K562 (cell line): ENCODE data around the gene DOCK1. TPM values are rescaled to one million over a fixed set of nuclear protein-coding genes. Genes with fewer than 3 reads are reported as not detected.

Source experiments
- ATAC-seq: fragments of 200-7000 bp; cut with Tn5 transposase; 3 replicates; pipeline ENCODE4 v1.9.1; 2020; ENCODE audit warnings: moderate library complexity
- BruUV-seq: library from RNA; stranded (reverse); fragments of 400-500 nt; replicated peaks from 2 replicates; lab custom pipeline; 2021; lab: Mats Ljungman, UMichigan
- CTCF ChIA-PET: fragments of 300-600 bp; formaldehyde crosslinking; extraction: SDS; loops from one replicate; lab custom pipeline; 2021; ENCODE audit warnings: low intra/inter-chr PET ratio; lab: Yijun Ruan, JAX
- POLR2A ChIA-PET: fragments of 300-600, 350-650 bp; sonication (Branson Sonifier 250); formaldehyde crosslinking; extraction: SDS; loops from one replicate; lab custom pipeline; 2021; ENCODE audit warnings: antibody characterized with exemption, inconsistent platforms; lab: Yijun Ruan, JAX
- DNase-seq, 4 experiments: peaks; one replicate each; pipeline versions ENCODE4 v3.0.0 to v3.0.0-alpha.2; 2011 to 2018; ENCODE audit warnings: low spot score in 3 of 4, mixed read lengths in 3 of 4; ENCODE audit errors: extremely low read depth in 1 of 4
- FAIRE-seq: peaks from 2 replicates; lab custom pipeline; 2011; peaks lifted over from hg19 to GRCh38; lab: Jason Lieb, UNC
- H2AFZ ChIP-seq: 2 replicates; pipeline ENCODE4 v1.6.0; 2011; ENCODE audit warnings: low read depth, low read length, control low read depth, inconsistent platforms
- H3K27ac ChIP-seq: fragments of 200-600 bp; 3 replicates; pipeline ENCODE4 v1.8.0; 2011; ENCODE audit warnings: low read depth, mild to moderate bottlenecking, control low read depth, inconsistent platforms, low read length, moderate library complexity, mixed read lengths; ENCODE audit errors: extremely low read depth
- H3K27me3 ChIP-seq, 2 experiments: fragments of 300-600 bp in 1 of 2; 2 replicates in 1 of 2; 3 replicates in 1 of 2; pipeline versions ENCODE4 v1.6.0 to v1.8.0; 2011; ENCODE audit warnings: inconsistent platforms in 2 of 2, low read length in 2 of 2, mild to moderate bottlenecking in 1 of 2, mixed read lengths in 1 of 2, moderate library complexity in 1 of 2; ENCODE audit not compliant: control insufficient read depth in 2 of 2, insufficient read depth in 2 of 2
- H3K36me3 ChIP-seq: fragments of 300-600 bp; 3 replicates; pipeline ENCODE4 v1.8.0; 2011; ENCODE audit warnings: mild to moderate bottlenecking, low read length, inconsistent platforms; ENCODE audit not compliant: control insufficient read depth, insufficient read depth
- H3K4me1 ChIP-seq, 2 experiments: fragments of 200-600 bp in 1 of 2; replicated peaks in 1 of 2; 2 replicates in 1 of 2; 3 replicates in 1 of 2; pipeline versions ENCODE4 v1.5.1 to v1.8.0; 2011; ENCODE audit warnings: inconsistent platforms in 2 of 2, low read length in 2 of 2, mild to moderate bottlenecking in 1 of 2, mixed read lengths in 1 of 2, moderate library complexity in 1 of 2; ENCODE audit not compliant: control insufficient read depth in 2 of 2, insufficient read depth in 2 of 2
- H3K4me2 ChIP-seq: 2 replicates; pipeline ENCODE4 v1.6.1; 2011; ENCODE audit warnings: low read length, control low read depth, inconsistent platforms, mixed read lengths; ENCODE audit not compliant: insufficient read depth
- H3K4me3 ChIP-seq: fragments of 200-600 bp; sonication (generic), shearing (Covaris generic); 2 replicates; pipeline ENCODE4 v1.5.1; 2016; ENCODE audit warnings: control low read depth, inconsistent platforms
- H3K79me2 ChIP-seq: fragments of 200-600 bp; 3 replicates; pipeline ENCODE4 v1.8.0; 2011; ENCODE audit warnings: low read length, inconsistent platforms; ENCODE audit not compliant: control insufficient read depth, insufficient read depth
- H3K9ac ChIP-seq, 2 experiments: 2 replicates each; pipeline versions ENCODE4 v1.6.0 to v1.6.1; 2011; ENCODE audit warnings: low read depth in 2 of 2, low read length in 2 of 2, control low read depth in 1 of 2, inconsistent platforms in 1 of 2, mild to moderate bottlenecking in 1 of 2, mixed read lengths in 1 of 2; ENCODE audit not compliant: insufficient read depth in 1 of 2
- H3K9me1 ChIP-seq: one replicate; pipeline ENCODE4 v1.6.0; 2011; ENCODE audit warnings: inconsistent platforms, mild to moderate bottlenecking, low read length, moderate library complexity; ENCODE audit not compliant: control insufficient read depth, insufficient read depth
- H3K9me3 ChIP-seq: replicated peaks from 2 replicates; pipeline ENCODE4 v1.5.1; 2011; ENCODE audit warnings: low read depth, low read length, inconsistent platforms; ENCODE audit not compliant: control insufficient read depth, insufficient read depth
- H4K20me1 ChIP-seq: replicated peaks from 2 replicates; pipeline ENCODE4 v1.6.1; 2011; ENCODE audit warnings: low read length, inconsistent platforms, mixed read lengths; ENCODE audit not compliant: control insufficient read depth, insufficient read depth
- BRD4 ChIP-seq: fragments of 200-600 bp; sonication (generic); IDR thresholded peaks from 2 replicates; pipeline ENCODE4 v1.6.1; 2017; ENCODE audit warnings: inconsistent platforms
- ESRRB ChIP-seq: fragments of 250-450 bp; sonication (Bioruptor Pico); IDR thresholded peaks from 2 replicates; pipeline ENCODE4 v1.5.0; 2020; ENCODE audit warnings: mild to moderate bottlenecking, moderate library complexity, borderline replicate concordance
- ETV5 ChIP-seq: sonication (generic); formaldehyde crosslinking; IDR thresholded peaks from 2 replicates; pipeline ENCODE4 v1.4.0; 2020; ENCODE audit warnings: low read depth, mild to moderate bottlenecking, missing genetic modification reagents
- GABPB2 ChIP-seq: fragments of 250-450 bp; sonication (Bioruptor Pico); conservative IDR thresholded peaks from 2 replicates; pipeline ENCODE4 v1.5.1; 2021; ENCODE audit warnings: mild to moderate bottlenecking
- GATAD2A ChIP-seq: fragments of 450-650 bp; IDR thresholded peaks from 2 replicates; pipeline ENCODE4 v1.6.1; 2017
- HES1 ChIP-seq: fragments of 450-650 bp; IDR thresholded peaks from 2 replicates; pipeline ENCODE4 v1.6.1; 2016; ENCODE audit warnings: low read depth, mild to moderate bottlenecking, moderate library complexity
- ILK ChIP-seq: fragments of 450-650 bp; IDR thresholded peaks from 2 replicates; pipeline ENCODE4 v1.6.1; 2016; ENCODE audit warnings: missing genetic modification characterization, low read depth, mild to moderate bottlenecking, missing compliant biosample characterization, moderate library complexity, borderline replicate concordance
- JUN ChIP-seq, 2 experiments: sonication (generic) in 1 of 2; formaldehyde crosslinking in 1 of 2; IDR thresholded peaks; 2 replicates each; pipeline versions ENCODE4 v1.6.1 to v1.8.0; 2012 to 2022; ENCODE audit warnings: borderline replicate concordance in 2 of 2, mild to moderate bottlenecking in 2 of 2, improper control_type of control experiment in 1 of 2, low read depth in 1 of 2, low read length in 1 of 2, missing genetic modification reagents in 1 of 2
- KDM4B ChIP-seq, 2 experiments: fragments of 450-650 bp in 1 of 2; sonication (generic) in 1 of 2; IDR thresholded peaks; 2 replicates each; pipeline ENCODE4 v1.6.1; 2016 to 2017; ENCODE audit warnings: borderline replicate concordance in 2 of 2, antibody characterized with exemption in 1 of 2, low read depth in 1 of 2, mild to moderate bottlenecking in 1 of 2
- MYBL2 ChIP-seq, 2 experiments: fragments of 450-650 bp in 1 of 2; sonication (generic) in 1 of 2; formaldehyde crosslinking in 1 of 2; IDR thresholded peaks; 2 replicates each; pipeline versions ENCODE4 v1.6.1 to v1.8.1; 2017 to 2022; ENCODE audit warnings: borderline replicate concordance in 1 of 2, inconsistent platforms in 1 of 2, low read depth in 1 of 2, mild to moderate bottlenecking in 1 of 2, missing genetic modification reagents in 1 of 2, moderate library complexity in 1 of 2
- NCOA4 ChIP-seq: fragments of 450-650 bp; IDR thresholded peaks from 2 replicates; pipeline ENCODE4 v1.6.1; 2018; ENCODE audit warnings: mild to moderate bottlenecking; ENCODE audit not compliant: partially characterized antibody
- STAT5B ChIP-seq: fragments of 250-450 bp; sonication (Bioruptor Pico); IDR thresholded peaks from 2 replicates; pipeline ENCODE4 v1.8.0; 2021; ENCODE audit warnings: mild to moderate bottlenecking, inconsistent platforms
- TGIF2 ChIP-seq: sonication (generic); formaldehyde crosslinking; IDR thresholded peaks from 2 replicates; pipeline ENCODE4 v1.8.1; 2022; ENCODE audit warnings: mild to moderate bottlenecking, missing genetic modification reagents, moderate library complexity
- VEZF1 ChIP-seq: fragments of 200-800 bp; sonication (Bioruptor generic); IDR thresholded peaks from 2 replicates; pipeline ENCODE4 v1.6.1; 2017; ENCODE audit warnings: missing genetic modification characterization, missing compliant biosample characterization
- ZBTB5 ChIP-seq: fragments of 450-650 bp; IDR thresholded peaks from 2 replicates; pipeline ENCODE4 v1.6.1; 2017; ENCODE audit warnings: antibody characterized with exemption
- ZNF174 ChIP-seq: fragments of 250-450 bp; sonication (Bioruptor Pico); IDR thresholded peaks from 2 replicates; pipeline ENCODE4 v1.4.0; 2020; ENCODE audit warnings: mild to moderate bottlenecking
- ZNF445 ChIP-seq: fragments of 250-450 bp; sonication (Bioruptor Pico); IDR thresholded peaks from 2 replicates; pipeline ENCODE4 v1.4.0; 2020; ENCODE audit warnings: low read depth, mild to moderate bottlenecking, moderate library complexity
- WGBS: fragments of 100-300 bp; shearing (Covaris generic); methylation state at CpG from one replicate; pipeline ENCODE4 v1.1.6; 2016; ENCODE audit warnings: low coverage, mixed read lengths; ENCODE audit not compliant: insufficient coverage; ENCODE audit errors: missing lambda C conversion rate; 5-methylcytosine and 5-hydroxymethylcytosine counted together
- in situ Hi-C: fragments of 300-500 bp; cut with MboI; formaldehyde crosslinking; loops from 4 replicates; pipeline ENCODE4 v1.15.0; 2018; ENCODE audit warnings: inconsistent platforms, mixed read lengths
- intact Hi-C: fragments of 100-400 bp; cut with micrococcal nuclease; formaldehyde crosslinking; loops from 2 replicates; pipeline ENCODE4 v1.14.2; 2022
- polyA plus RNA-seq, 8 experiments: library from polyadenylated mRNA; depleted of rRNA in 4 of 8; stranded (reverse) in 5 of 8; unstranded in 3 of 8; fragments of >200 nt; fragmentation: Nextera tagmentation in 2 of 8; fragmentation: Illumina TruSeq in 1 of 8; extraction: Ambion mirVana in 2 of 8; extraction: Trizol in 1 of 8; gene quantifications; 2 replicates each; pipeline versions ENCODE4 v1.2.1 to v1.2.3, GENCODE V29; 2011 to 2014; ENCODE audit warnings: inconsistent platforms in 1 of 8, missing spikeins in 1 of 8
- total RNA-seq, 7 experiments: library from RNA; depleted of rRNA in 6 of 7; stranded (reverse); fragments of >200 nt in 6 of 7; fragmentation: Illumina TruSeq in 2 of 7; extraction: Trizol in 2 of 7; gene quantifications; 2 replicates each; pipeline versions ENCODE4 v1.2.1 to v1.2.3, GENCODE V29; 2011 to 2021; ENCODE audit warnings: low replicate concordance in 1 of 7

DOCK1 gene
- total and polyA plus RNA-seq, 9 of the 15 experiments (the other 6 are each of a cell fraction or from before 2014, with no cell fraction given), result 0.31 TPM; not detected in 8

GRCh38 chr10:127283017-127283416, 377.8 kb downstream of the DOCK1 start (continued):
- TF ChIP-seq JUN (IDR thresholded peaks at IDR 0.05; ENCODE audit: borderline replicate concordance, low read depth, low read length) (no peak), JUN (CRISPR knock-in tag; IDR thresholded peaks at IDR 0.05; ENCODE audit: borderline replicate concordance) (no peak), ETV5 (CRISPR knock-in tag) (no peak), ZNF174 (CRISPR knock-in tag) (no peak), HES1 (no peak), NCOA4 (no peak), KDM4B (IDR thresholded peaks at IDR 0.05; ENCODE audit: borderline replicate concordance in 2 of 2, low read depth in 1 of 2) (no peak), STAT5B (CRISPR knock-in tag) (no peak)

- POLR2A ChIA-PET, result no interaction called here
- in situ Hi-C loops, result no loop called here
- no peak for TF ChIP-seq TGIF2
- TF ChIP-seq ESRRB (CRISPR knock-in tag), result no peak
- TF ChIP-seq ILK (tag), result no peak
- TF ChIP-seq GATAD2A, result no peak
- no peak for TF ChIP-seq BRD4
- TF ChIP-seq ZBTB5, result no peak
- TF ChIP-seq GABPB2 (CRISPR knock-in tag), result no peak
- TF ChIP-seq MYBL2 (IDR thresholded peaks at IDR 0.05; ENCODE audit: low read depth), result no peak
- no peak for TF ChIP-seq MYBL2 (CRISPR knock-in tag; IDR thresholded peaks at IDR 0.05; ENCODE audit: borderline replicate concordance)
- TF ChIP-seq ZNF445 (CRISPR knock-in tag), result no peak
- no peak for TF ChIP-seq VEZF1
Observed at GRCh38 chr10:127283576-127283975, 378.3 kb downstream of the DOCK1 start.

More at GRCh38 chr10:127283576-127283975, 378.3 kb downstream of the DOCK1 start:
- no peaks in the 10 kb centered on the region for H3K36me3 ChIP-seq
- no peaks in the 10 kb centered on the region for H3K27me3 ChIP-seq
- no peak for ATAC-seq
- 5% methylated on average over 3 of the region's 3 CpGs for WGBS
- H3K4me1 ChIP-seq, result no peaks in the 10 kb centered on the region
- H3K9me3 ChIP-seq, result no peaks in the 10 kb centered on the region
- H3K4me3 ChIP-seq, result no peak overlapping the region
- H2AFZ ChIP-seq, result no peak overlapping the region
- DNase-seq, result no peak
- intact Hi-C loops, result no loop called here
- H3K4me2 ChIP-seq, result no peak overlapping the region
- CTCF ChIA-PET, result no interaction called here
- BruUV-seq, result no TSS peak
- no peaks in the 10 kb centered on the region for H4K20me1 ChIP-seq
- H3K27ac ChIP-seq, result no peak overlapping the region
- no peaks in the 10 kb centered on the region for H3K9me1 ChIP-seq
- no peak overlapping the region for H3K9ac ChIP-seq
- H3K79me2 ChIP-seq, result no peaks in the 10 kb centered on the region
- FAIRE-seq, result no peak
